GM23338 (cell line): ENCODE data around the gene SLC25A48. TPM values are rescaled to one million over a fixed set of nuclear protein-coding genes. Genes with fewer than 3 reads are reported as not detected.

Experiments
- ATAC-seq: fragments of 200-7000 bp; cut with Tn5 transposase; 3 replicates; pipeline ENCODE4 v1.9.1; 2020
- DNase-seq: peaks from one replicate; pipeline ENCODE4 v3.0.0-alpha.2; 2015; ENCODE audit warnings: low spot score
- H2AFZ ChIP-seq: fragments of 200-600 bp; sonication (generic); 2 replicates; pipeline ENCODE4 v1.8.0; 2016; ENCODE audit warnings: antibody characterized with exemption, mild to moderate bottlenecking, moderate library complexity
- H3F3A ChIP-seq: fragments of 200-600 bp; sonication (generic); replicated peaks from 2 replicates; pipeline ENCODE4 v1.8.0; 2017; ENCODE audit warnings: antibody characterized with exemption, mixed run types, low read depth
- H3K27ac ChIP-seq: fragments of 200-600 bp; sonication (generic); 2 replicates; pipeline ENCODE4 v1.6.1; 2016; ENCODE audit warnings: low read depth
- H3K27me3 ChIP-seq: fragments of 200-600 bp; sonication (generic); 2 replicates; pipeline ENCODE4 v1.8.0; 2016; ENCODE audit warnings: mild to moderate bottlenecking, mixed run types, moderate library complexity; ENCODE audit not compliant: insufficient read depth
- H3K36me3 ChIP-seq: fragments of 200-600 bp; sonication (generic); 2 replicates; pipeline ENCODE4 v1.8.0; 2016; ENCODE audit warnings: mild to moderate bottlenecking; ENCODE audit not compliant: insufficient read depth
- H3K4me1 ChIP-seq: fragments of 200-600 bp; sonication (generic); 2 replicates; pipeline ENCODE4 v1.8.0; 2016; ENCODE audit warnings: mild to moderate bottlenecking, moderate library complexity; ENCODE audit not compliant: insufficient read depth
- H3K4me2 ChIP-seq: fragments of 200-600 bp; sonication (generic); 2 replicates; pipeline ENCODE4 v1.7.1; 2017; ENCODE audit warnings: mixed run types
- H3K4me3 ChIP-seq: fragments of 200-600 bp; sonication (generic); 2 replicates; pipeline ENCODE4 v1.6.1; 2016; ENCODE audit warnings: mixed run types
- H3K79me2 ChIP-seq: fragments of 200-600 bp; sonication (generic); replicated peaks from 2 replicates; pipeline ENCODE4 v1.8.0; 2017; ENCODE audit warnings: mild to moderate bottlenecking; ENCODE audit not compliant: insufficient read depth
- H3K9me2 ChIP-seq: fragments of 200-600 bp; sonication (generic); 2 replicates; pipeline ENCODE4 v1.8.0; 2017; ENCODE audit not compliant: insufficient read depth
- H4K20me1 ChIP-seq: fragments of 200-600 bp; sonication (generic); replicated peaks from 2 replicates; pipeline ENCODE4 v1.8.0; 2017; ENCODE audit warnings: mild to moderate bottlenecking; ENCODE audit not compliant: insufficient read depth
- H3K27ac Mint-ChIP-seq: 2 replicates; pipeline ENCODE4 v1.8.0; 2020; ENCODE audit warnings: inconsistent platforms, mild to moderate bottlenecking, moderate library complexity, mixed read lengths
- H3K27me3 Mint-ChIP-seq: 3 replicates; pipeline ENCODE4 v1.8.0; 2022; ENCODE audit warnings: low read depth, mild to moderate bottlenecking, moderate library complexity, mixed read lengths, inconsistent platforms; ENCODE audit not compliant: insufficient read depth, poor library complexity
- H3K36me3 Mint-ChIP-seq: 3 replicates; pipeline ENCODE4 v1.8.0; 2021; ENCODE audit warnings: low read depth, mild to moderate bottlenecking, inconsistent platforms, moderate library complexity, mixed read lengths
- H3K4me1 Mint-ChIP-seq: 3 replicates; pipeline ENCODE4 v1.8.0; 2020; ENCODE audit warnings: mild to moderate bottlenecking, inconsistent platforms, mixed read lengths
- H3K4me3 Mint-ChIP-seq: 3 replicates; pipeline ENCODE4 v1.8.0; 2021; ENCODE audit warnings: moderate library complexity, mild to moderate bottlenecking, inconsistent platforms, mixed read lengths
- H3K9me3 Mint-ChIP-seq: 3 replicates; pipeline ENCODE4 v1.8.0; 2020; ENCODE audit warnings: moderate library complexity, mild to moderate bottlenecking, inconsistent platforms, mixed read lengths
- EZH2 ChIP-seq: fragments of 200-600 bp; sonication (generic); IDR thresholded peaks from one replicate; pipeline ENCODE4 v1.8.0; 2017; ENCODE audit warnings: antibody characterized with exemption, mild to moderate bottlenecking, low read depth; ENCODE audit not compliant: unreplicated experiment
- EZH2phosphoT487 ChIP-seq: fragments of 200-600 bp; sonication (generic); IDR thresholded peaks from one replicate; pipeline ENCODE4 v1.8.1; 2018; ENCODE audit warnings: antibody characterized with exemption; ENCODE audit not compliant: unreplicated experiment
- JUNB ChIP-seq: IDR thresholded peaks from one replicate; pipeline ENCODE4 v1.6.1; 2016; ENCODE audit warnings: antibody characterized with exemption; ENCODE audit not compliant: unreplicated experiment
- NANOG ChIP-seq: IDR thresholded peaks from 2 replicates; pipeline ENCODE4 v1.6.1; 2016; ENCODE audit warnings: antibody characterized with exemption, borderline replicate concordance
- POLR2AphosphoS5 ChIP-seq: IDR thresholded peaks from 2 replicates; pipeline ENCODE4 v1.6.1; 2016; ENCODE audit warnings: antibody characterized with exemption, low read depth
- REST ChIP-seq: IDR thresholded peaks from one replicate; pipeline ENCODE4 v1.6.1; 2018; ENCODE audit warnings: antibody characterized with exemption; ENCODE audit not compliant: unreplicated experiment
- STAT1 ChIP-seq: IDR thresholded peaks from one replicate; pipeline ENCODE4 v1.6.1; 2016; ENCODE audit warnings: antibody characterized with exemption; ENCODE audit not compliant: unreplicated experiment
- ZNF114 ChIP-seq: fragments of 250-450 bp; sonication (Bioruptor Pico); IDR thresholded peaks from 2 replicates; pipeline ENCODE4 v1.5.0; 2020; ENCODE audit warnings: mild to moderate bottlenecking, moderate library complexity
- ZNF331 ChIP-seq: fragments of 250-450 bp; sonication (Bioruptor Pico); IDR thresholded peaks from 2 replicates; pipeline ENCODE4 v1.5.0; 2020; ENCODE audit warnings: low read depth, mild to moderate bottlenecking, moderate library complexity
- polyA plus RNA-seq: library from polyadenylated mRNA; unstranded; fragments of >200 nt; fragmentation: Nextera tagmentation; extraction: Ambion mirVana; gene quantifications from 2 replicates; pipeline ENCODE4 v1.2.1, GENCODE V29; 2016
- total RNA-seq: library from RNA; depleted of rRNA; stranded (reverse); fragments of >200 nt; shearing (Covaris generic); gene quantifications from 2 replicates; pipeline ENCODE4 v1.2.3, GENCODE V29; 2014
- TF ChIP-seq, protein P1 (sequence below), 2 experiments: fragments of 200-600 bp in 1 of 2; sonication (generic) in 1 of 2; conservative IDR thresholded peaks; 2 replicates each; pipeline versions ENCODE4 v1.5.1 to v1.6.1; 2016 to 2017; ENCODE audit warnings: antibody characterized with exemption in 2 of 2, low read depth in 2 of 2, mild to moderate bottlenecking in 2 of 2, moderate library complexity in 1 of 2
- TF ChIP-seq, protein P2 (sequence below): IDR thresholded peaks from 2 replicates; pipeline ENCODE4 v1.6.1; 2016; ENCODE audit warnings: antibody characterized with exemption

The SLC25A48 gene
- total and polyA plus RNA-seq, 2 experiments from 2014 or later: 1.1 to 1.5 TPM

DNA sequence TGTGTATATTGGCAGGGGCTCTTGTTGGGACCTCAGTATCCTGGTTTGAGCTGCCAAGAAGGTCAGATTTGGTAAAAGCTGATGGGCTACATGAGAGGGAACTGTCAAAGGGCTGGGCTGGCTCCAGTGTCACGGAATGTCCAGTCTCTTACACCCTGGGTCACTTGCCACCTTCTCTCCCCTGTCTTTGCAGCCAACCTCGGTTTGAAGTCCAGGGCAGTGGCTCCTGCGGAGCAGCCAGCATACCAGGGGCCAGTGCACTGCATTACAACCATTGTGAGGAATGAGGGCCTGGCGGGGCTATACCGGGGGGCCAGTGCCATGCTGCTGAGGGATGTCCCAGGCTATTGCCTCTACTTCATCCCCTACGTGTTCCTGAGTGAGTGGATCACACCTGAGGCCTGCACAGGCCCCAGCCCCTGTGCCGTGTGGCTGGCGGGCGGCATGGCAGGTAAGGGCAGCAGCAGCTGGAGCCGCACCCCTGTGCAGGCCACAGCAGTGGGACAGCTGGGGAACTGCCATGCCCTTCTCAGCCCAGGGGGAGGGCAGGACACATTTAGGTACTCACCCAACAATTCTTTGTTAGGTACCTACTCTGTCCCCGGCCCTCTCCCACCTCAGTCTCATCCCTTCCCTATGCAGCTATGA, 36.9 kb downstream of the SLC25A48 start (continued):
- TF ChIP-seq REST: no peak
- no peak for TF ChIP-seq POLR2AphosphoS5
- no peak for TF ChIP-seq NANOG

- Histone ChIP-seq H3K27ac (no peak overlapping the region), H4K20me1 (no peaks in the 10 kb centered on the region), H3K4me3 (no peak overlapping the region), H3K9me2 (no peaks in the 10 kb centered on the region), H2AFZ (no peak overlapping the region), H3K4me1 (no peaks in the 10 kb centered on the region), H3K4me2 (no peak overlapping the region), H3K79me2 (no peaks in the 10 kb centered on the region), H3F3A (no peaks in the 10 kb centered on the region), H3K36me3 (no peaks in the 10 kb centered on the region), H3K27me3 (no peaks in the 10 kb centered on the region)
- ATAC-seq (no peak), DNase-seq (peak; percentile 23)
- Mint-ChIP-seq H3K27ac (no peak overlapping the region), H3K9me3 (no peaks in the 10 kb centered on the region), H3K4me1 (no peaks in the 10 kb centered on the region), H3K4me3 (no peak overlapping the region), H3K36me3 (no peaks in the 10 kb centered on the region), H3K27me3 (peaks cover 7% of the 10 kb centered on the region)
- TF ChIP-seq, protein P1, sequence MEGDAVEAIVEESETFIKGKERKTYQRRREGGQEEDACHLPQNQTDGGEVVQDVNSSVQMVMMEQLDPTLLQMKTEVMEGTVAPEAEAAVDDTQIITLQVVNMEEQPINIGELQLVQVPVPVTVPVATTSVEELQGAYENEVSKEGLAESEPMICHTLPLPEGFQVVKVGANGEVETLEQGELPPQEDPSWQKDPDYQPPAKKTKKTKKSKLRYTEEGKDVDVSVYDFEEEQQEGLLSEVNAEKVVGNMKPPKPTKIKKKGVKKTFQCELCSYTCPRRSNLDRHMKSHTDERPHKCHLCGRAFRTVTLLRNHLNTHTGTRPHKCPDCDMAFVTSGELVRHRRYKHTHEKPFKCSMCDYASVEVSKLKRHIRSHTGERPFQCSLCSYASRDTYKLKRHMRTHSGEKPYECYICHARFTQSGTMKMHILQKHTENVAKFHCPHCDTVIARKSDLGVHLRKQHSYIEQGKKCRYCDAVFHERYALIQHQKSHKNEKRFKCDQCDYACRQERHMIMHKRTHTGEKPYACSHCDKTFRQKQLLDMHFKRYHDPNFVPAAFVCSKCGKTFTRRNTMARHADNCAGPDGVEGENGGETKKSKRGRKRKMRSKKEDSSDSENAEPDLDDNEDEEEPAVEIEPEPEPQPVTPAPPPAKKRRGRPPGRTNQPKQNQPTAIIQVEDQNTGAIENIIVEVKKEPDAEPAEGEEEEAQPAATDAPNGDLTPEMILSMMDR (conservative IDR thresholded peaks at IDR 0.05; ENCODE audit: low read depth in 2 of 2): peak; percentile 20 to 41; a peak in 2 of 4 replicates
- no peak for TF ChIP-seq JUNB
Measured at GRCh38 chr5:135873831-135874230, 39.4 kb downstream of the SLC25A48 start.

- H3K27me3 Mint-ChIP-seq: peaks cover 7% of the 10 kb centered on the region
Measured at GRCh38 chr5:135874461-135874860, 40.0 kb downstream of the SLC25A48 start.

More at GRCh38 chr5:135874461-135874860, 40.0 kb downstream of the SLC25A48 start:
- Histone ChIP-seq H3K79me2 (no peaks in the 10 kb centered on the region), H3K27ac (no peak overlapping the region), H3K9me2 (no peaks in the 10 kb centered on the region), H3K4me2 (no peak overlapping the region), H3K4me3 (no peak overlapping the region), H3K4me1 (no peaks in the 10 kb centered on the region), H2AFZ (no peak overlapping the region), H3K36me3 (no peaks in the 10 kb centered on the region), H3K27me3 (no peaks in the 10 kb centered on the region), H4K20me1 (no peaks in the 10 kb centered on the region), H3F3A (no peaks in the 10 kb centered on the region)
- no peak overlapping the region for H3K27ac Mint-ChIP-seq
- H3K36me3 Mint-ChIP-seq: no peaks in the 10 kb centered on the region
- no peak overlapping the region for H3K4me3 Mint-ChIP-seq
- no peaks in the 10 kb centered on the region for H3K9me3 Mint-ChIP-seq
- no peak for DNase-seq
- no peak for TF ChIP-seq EZH2
- no peak for TF ChIP-seq JUNB
- no peak for TF ChIP-seq POLR2AphosphoS5
- TF ChIP-seq EZH2phosphoT487: no peak
- no peak for TF ChIP-seq ZNF114
- TF ChIP-seq, protein P2, sequence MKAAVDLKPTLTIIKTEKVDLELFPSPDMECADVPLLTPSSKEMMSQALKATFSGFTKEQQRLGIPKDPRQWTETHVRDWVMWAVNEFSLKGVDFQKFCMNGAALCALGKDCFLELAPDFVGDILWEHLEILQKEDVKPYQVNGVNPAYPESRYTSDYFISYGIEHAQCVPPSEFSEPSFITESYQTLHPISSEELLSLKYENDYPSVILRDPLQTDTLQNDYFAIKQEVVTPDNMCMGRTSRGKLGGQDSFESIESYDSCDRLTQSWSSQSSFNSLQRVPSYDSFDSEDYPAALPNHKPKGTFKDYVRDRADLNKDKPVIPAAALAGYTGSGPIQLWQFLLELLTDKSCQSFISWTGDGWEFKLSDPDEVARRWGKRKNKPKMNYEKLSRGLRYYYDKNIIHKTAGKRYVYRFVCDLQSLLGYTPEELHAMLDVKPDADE: no peak
- TF ChIP-seq ZNF331 (CRISPR knock-in tag): no peak
- no peak for TF ChIP-seq NANOG
- TF ChIP-seq STAT1: no peak
- ATAC-seq: no peak
- H3K4me1 Mint-ChIP-seq: no peaks in the 10 kb centered on the region
